ENCODE data around the gene AGAP1. TPM values are rescaled to one million over a fixed set of nuclear protein-coding genes. Genes with fewer than 3 reads are reported as not detected.

The AGAP1 gene
- total RNA-seq, 4 donors from 2014 or later, result 33.7 to 55.2 (median 37.5) TPM

- 94% methylated on average over 6 of the region's 14 CpGs; no CpG with 5 or more reads in 1 of the 2 donors for WGBS, 2 donors (ENCODE audit: low coverage in 1 of 2)
- H3K36me3 ChIP-seq, result peaks cover 0 to 34% of the 10 kb centered on the region in 2 donors
- ATAC-seq, result no peak
- no peak for TF ChIP-seq POLR2A (IDR thresholded peaks at IDR 0.05)
- no peak for TF ChIP-seq POLR2AphosphoS5 (IDR thresholded peaks at IDR 0.05)
- no peak for TF ChIP-seq CTCF (IDR thresholded peaks at IDR 0.05)
- TF ChIP-seq EP300 (IDR thresholded peaks at IDR 0.05), result no peak
- no peak overlapping the region for H3K27ac ChIP-seq
- no peaks in the 10 kb centered on the region for H3K4me1 ChIP-seq
- H3K27me3 ChIP-seq, result no peaks in the 10 kb centered on the region
- H3K9me3 ChIP-seq, result no peaks in the 10 kb centered on the region
- no peak overlapping the region for H3K4me3 ChIP-seq
These were observed 339.1 kb downstream of the AGAP1 start for GRCh38 chr2:235832941-235833340.

GRCh38 chr2:235833971-235834620, 340.3 kb downstream of the AGAP1 start:
- H3K4me1 ChIP-seq, result no peaks in the 10 kb centered on the region
- H3K4me3 ChIP-seq, result no peak overlapping the region
- H3K36me3 ChIP-seq, result peaks cover 0 to 22% of the 10 kb centered on the region in 2 donors
- H3K27ac ChIP-seq, result no peak overlapping the region
- ATAC-seq, result no peak
- 92 to 96% methylated on average over 4 to 8 of the region's 11 CpGs for WGBS, 2 donors (ENCODE audit: low coverage in 1 of 2)
- no peaks in the 10 kb centered on the region for H3K9me3 ChIP-seq
- TF ChIP-seq POLR2AphosphoS5 (IDR thresholded peaks at IDR 0.05), result no peak
- no peak for TF ChIP-seq EP300 (IDR thresholded peaks at IDR 0.05)
- TF ChIP-seq POLR2A (IDR thresholded peaks at IDR 0.05), result no peak
- TF ChIP-seq CTCF (IDR thresholded peaks at IDR 0.05), result no peak
- no peaks in the 10 kb centered on the region for H3K27me3 ChIP-seq

GRCh38 chr2:235834781-235835180, 340.9 kb downstream of the AGAP1 start:
- WGBS, 2 donors (ENCODE audit: low coverage in 1 of 2), result 94% methylated on average over 15 of the region's 16 CpGs; no CpG with 5 or more reads in 1 of the 2 donors

GRCh38 chr2:235835810-235836209, 342.0 kb downstream of the AGAP1 start:
- H3K4me1 ChIP-seq, result no peaks in the 10 kb centered on the region

More at GRCh38 chr2:235834781-235835180, 340.9 kb downstream of the AGAP1 start:
- H3K9me3 ChIP-seq, result no peaks in the 10 kb centered on the region
- ATAC-seq, result no peak
- no peak overlapping the region for H3K27ac ChIP-seq
- H3K27me3 ChIP-seq, result no peaks in the 10 kb centered on the region
- no peak for TF ChIP-seq POLR2A (IDR thresholded peaks at IDR 0.05)
- H3K4me3 ChIP-seq, result no peak overlapping the region
- H3K36me3 ChIP-seq, result peaks cover 0 to 19% of the 10 kb centered on the region in 2 donors
- H3K4me1 ChIP-seq, result no peaks in the 10 kb centered on the region

GRCh38 chr2:235836491-235836911, 342.7 kb downstream of the AGAP1 start:
- H3K9me3 ChIP-seq, result no peaks in the 10 kb centered on the region
- TF ChIP-seq EP300 (IDR thresholded peaks at IDR 0.05) (no peak), CTCF (IDR thresholded peaks at IDR 0.05) (no peak), POLR2AphosphoS5 (IDR thresholded peaks at IDR 0.05) (no peak), POLR2A (IDR thresholded peaks at IDR 0.05) (no peak)
- H3K36me3 ChIP-seq, result peaks cover 0 to 5% of the 10 kb centered on the region in 2 donors
- H3K4me3 ChIP-seq, result no peak overlapping the region
- H3K27ac ChIP-seq, result no peak overlapping the region
- no peaks in the 10 kb centered on the region for H3K4me1 ChIP-seq
- WGBS, 2 donors (ENCODE audit: low coverage in 1 of 2), result 73 to 92% methylated on average over 4 to 5 of the region's 7 CpGs
- no peak for ATAC-seq
- H3K27me3 ChIP-seq, result no peaks in the 10 kb centered on the region

More at GRCh38 chr2:235835810-235836209, 342.0 kb downstream of the AGAP1 start:
- no peak overlapping the region for H3K27ac ChIP-seq
- no peak for ATAC-seq
- WGBS, 2 donors (ENCODE audit: low coverage in 1 of 2), result 88 to 94% methylated on average over 6 of the region's 6 CpGs
- H3K27me3 ChIP-seq, result no peaks in the 10 kb centered on the region
- TF ChIP-seq EP300 (IDR thresholded peaks at IDR 0.05), result no peak
- no peak for TF ChIP-seq CTCF (IDR thresholded peaks at IDR 0.05)
- no peak for TF ChIP-seq POLR2AphosphoS5 (IDR thresholded peaks at IDR 0.05)
- no peak for TF ChIP-seq POLR2A (IDR thresholded peaks at IDR 0.05)
- no peaks in the 10 kb centered on the region for H3K9me3 ChIP-seq
- H3K4me3 ChIP-seq, result no peak overlapping the region
- H3K36me3 ChIP-seq, result peaks cover 0 to 10% of the 10 kb centered on the region in 2 donors
